NCI-H1092 treated with DMSO at 0.1 percent for 48 hours (cell line): ENCODE results near the gene TRAF2.

Experiments
- DNase-seq: peaks from one replicate; lab custom pipeline; 2025; lab: John Stamatoyannopoulos, UW

The TRAF2 gene

DNA sequence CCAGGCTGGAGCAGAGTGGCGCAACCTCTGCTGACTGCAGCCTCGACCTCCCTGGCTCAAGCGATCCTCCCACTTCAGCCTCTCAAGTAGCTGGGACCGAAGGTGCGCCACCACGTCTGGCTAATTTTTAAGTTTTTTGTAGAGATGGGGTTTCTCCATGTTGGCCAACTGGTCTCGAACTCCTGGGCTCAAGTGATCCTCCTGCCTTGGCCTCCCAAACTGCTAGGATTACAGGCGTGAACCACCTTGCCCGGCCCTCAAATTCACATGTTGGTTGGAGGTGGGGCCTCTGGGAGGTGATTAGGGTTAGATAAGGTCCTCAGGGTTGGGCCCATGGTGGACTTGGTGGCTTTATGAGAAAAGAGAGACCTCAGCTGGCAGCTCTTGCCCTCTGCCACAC lies 75.8 kb downstream of the TRAF2 start:
- no peak for DNase-seq

DNA sequence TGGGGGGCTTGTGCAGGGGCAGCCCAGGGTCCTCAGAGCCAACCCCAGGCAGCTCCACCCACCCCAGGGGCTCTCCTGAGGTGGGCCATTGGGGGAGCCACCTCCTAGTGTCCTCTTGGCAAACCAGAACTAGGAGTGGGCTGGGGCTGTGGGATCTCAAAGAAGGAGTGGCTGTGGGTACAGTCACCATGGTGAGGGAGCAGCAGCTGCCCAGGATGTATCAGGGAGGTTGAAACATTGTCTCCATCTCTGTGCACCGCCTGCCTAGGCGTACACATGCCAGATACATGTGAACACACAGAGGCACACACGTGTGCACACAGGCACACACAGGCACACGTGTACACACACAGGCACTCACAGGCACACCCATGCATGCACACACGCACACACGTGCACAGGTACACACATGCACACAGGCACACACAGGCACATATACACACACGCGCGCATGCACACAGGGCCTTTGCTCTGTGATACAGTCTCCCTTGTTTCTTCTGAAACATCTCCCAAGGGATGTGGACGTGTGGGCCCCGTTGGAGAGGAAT lies 76.5 kb downstream of the TRAF2 start:
- DNase-seq, result no peak

DNA sequence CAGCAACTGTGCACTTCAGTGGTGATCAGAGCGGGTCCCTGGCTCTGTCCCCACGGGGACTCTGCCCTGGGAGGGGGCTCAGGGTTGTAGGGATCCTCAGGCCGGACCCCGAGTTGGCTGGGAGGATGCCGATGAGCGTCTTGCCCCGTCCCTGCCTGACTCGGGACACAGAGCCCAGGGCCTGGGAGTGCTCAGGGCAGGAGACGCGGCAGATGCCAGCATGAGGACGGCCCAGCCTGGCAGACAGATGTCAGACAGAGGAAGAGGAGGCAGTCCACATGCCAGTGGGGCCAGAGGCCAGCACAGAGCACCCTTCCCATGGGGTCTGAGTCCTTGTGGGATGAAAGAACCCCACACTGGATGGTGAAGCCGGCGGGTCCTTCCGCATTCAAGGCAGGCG lies 77.0 kb downstream of the TRAF2 start:
- DNase-seq, result no peak

DNA sequence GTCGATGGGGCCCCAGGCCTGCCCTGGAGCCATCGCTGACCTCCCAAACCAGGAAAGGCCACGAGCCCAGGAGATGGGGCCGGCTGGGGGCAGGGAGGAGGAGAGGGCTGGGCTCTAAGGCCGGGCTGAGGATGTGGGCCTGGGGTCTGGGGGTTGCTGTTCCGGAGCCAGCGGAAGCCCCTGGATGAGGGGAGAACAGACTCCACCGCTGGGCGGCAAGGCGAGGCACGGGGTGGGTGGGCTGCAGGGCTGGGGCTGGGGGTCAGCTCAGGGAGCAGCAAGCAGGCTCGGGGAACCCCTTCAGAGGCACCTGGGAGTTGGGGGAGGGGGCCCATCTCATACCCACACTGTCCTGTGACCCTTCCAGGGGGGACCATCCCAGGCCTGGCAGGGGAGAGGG lies 77.4 kb downstream of the TRAF2 start:
- DNase-seq, result no peak

DNA sequence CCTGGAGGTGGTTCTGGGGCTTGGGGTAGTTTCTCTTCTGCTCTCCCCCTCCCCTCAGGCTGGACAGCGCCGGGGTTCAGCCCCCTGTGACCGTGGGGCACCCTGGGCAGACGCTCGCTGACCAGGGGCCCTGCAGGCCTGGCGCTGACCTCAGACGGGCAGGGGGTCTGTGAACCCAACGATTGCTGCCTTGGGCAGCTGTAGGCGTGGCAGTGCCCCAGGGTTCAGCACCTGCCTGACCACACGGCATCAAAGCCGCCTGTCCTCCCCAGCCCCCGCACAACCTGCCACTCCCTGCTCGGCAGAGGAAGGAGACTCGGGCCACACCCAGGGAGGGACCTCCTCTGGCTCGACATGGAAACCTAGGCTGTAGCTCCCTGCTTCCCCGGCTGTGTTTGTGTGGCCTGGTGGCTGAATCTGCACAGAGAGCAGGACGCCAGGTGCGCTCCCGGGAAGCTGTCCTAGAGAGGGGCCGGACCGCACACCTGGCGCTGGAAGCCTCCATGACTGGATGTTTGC lies 77.9 kb downstream of the TRAF2 start:
- DNase-seq, result no peak

DNA sequence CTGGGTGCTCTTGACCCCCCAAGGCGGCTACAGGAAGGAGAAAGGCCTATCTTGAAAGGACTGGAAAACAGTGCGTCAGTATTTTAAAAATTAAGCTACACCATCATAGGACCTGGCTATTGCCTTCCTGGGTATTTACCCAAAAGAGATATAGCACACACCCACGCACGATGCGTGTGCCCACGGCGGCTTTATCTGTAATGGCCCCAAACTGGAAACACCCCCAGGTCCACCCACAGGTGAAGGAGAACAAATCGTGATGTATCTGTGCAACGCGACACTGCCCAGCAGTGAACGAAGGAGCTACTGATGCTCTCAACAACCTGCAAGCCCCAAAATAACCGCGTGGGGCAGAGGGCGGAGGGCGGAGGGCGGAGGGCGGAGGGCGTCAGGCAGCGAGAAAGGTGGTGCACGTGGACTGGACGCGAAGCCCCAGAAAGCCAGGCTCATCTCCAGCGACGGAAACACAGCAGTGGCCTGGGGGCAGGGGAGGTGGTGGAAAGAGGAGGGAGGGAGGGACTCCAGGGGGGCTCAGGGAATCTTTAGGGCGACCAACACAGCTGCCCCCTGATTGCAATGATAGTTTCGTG lies 78.6 kb downstream of the TRAF2 start:
- no peak for DNase-seq

DNA sequence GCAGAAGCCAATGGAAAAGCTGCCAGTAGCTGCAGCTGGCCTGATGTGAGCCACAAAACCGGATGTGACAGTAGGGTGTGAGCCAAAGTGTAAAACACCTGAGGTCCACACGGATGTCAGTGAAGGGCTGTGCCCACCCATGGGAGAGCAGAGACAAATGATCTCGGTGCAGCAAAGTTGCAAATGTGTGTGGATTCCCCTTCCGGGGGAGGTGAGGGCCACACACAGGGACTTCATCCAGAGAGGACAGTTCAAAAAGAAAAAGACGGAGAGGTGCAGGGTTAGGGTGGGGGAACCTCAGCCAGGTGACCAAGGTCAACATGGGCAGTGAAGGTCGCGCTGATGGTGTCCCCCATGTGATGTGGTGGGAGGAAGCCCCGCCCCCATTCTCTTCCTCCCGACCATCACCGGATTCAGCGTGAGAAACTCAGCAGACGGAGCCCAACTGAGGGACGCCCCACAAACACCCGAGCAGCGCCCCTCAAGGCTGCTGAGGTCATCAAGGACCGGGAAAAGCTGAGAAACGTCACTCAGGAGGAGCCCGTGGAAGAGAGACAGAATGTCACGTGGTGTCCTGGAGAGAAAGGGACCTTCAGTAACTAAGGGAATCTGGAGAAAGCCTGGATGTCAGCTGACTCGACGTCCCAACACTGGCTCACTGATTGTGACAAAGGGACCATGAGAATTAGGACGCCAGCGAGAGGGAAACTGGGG lies 79.6 kb downstream of the TRAF2 start:
- no peak for DNase-seq

DNA sequence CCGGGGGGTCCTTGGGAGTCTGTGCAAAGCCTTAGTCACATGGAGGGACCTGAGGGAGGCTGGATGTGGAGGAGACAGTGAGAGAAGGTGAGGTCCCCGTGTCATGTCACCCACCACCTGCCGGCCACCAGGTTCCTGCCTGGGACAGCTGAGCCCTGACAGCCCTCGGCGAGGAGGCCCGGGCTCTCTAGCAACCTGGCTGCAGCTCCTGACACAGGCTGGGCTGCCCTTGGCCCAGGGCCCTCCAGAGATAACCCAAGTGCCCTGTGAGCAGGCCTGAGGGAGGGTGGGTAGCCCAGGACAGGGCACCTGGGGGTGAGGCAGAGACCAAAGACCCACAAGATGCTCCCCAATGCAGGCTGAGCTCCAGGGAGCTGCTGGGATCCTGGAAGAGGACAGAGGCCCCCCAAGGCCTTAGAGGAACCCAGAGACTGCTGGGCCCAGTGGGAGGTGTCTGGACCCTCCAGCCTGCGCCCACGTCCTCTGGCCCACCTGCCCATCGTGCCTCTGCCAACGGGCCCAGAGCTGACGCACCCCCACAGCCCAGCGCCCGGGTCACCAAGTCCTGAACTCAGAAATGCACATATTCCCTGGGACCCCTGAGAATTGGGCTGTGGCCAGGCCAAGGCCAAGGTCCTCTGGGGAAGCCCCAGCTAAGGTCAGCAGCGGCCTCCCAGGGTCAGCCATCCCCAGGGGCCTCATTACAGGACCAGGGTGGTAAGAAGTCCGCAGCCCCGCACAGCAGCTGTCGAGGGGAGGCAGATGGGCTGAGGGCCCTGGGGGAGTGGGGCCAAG lies 82.2 kb downstream of the TRAF2 start:
- DNase-seq, result no peak

DNA sequence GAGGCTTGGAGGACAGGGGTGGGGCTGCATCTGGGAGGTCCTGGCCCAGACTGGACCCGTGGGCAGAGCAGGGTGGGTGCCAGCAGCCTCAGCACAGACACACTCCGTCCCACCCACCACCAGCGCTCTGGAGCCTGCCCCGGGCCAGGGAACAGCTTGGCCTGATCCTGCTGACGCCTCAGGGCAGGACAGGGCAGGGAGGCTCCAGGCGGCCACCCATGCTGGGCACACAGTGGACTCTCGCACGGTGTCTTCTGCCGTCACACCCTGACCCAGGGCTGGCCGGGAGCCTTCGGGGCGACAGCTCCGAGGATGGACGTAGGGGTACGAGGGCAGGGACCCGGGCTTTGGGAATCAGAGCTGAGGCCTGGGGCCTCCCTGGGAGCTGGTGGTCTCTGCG lies 82.8 kb downstream of the TRAF2 start:
- no peak for DNase-seq

DNA sequence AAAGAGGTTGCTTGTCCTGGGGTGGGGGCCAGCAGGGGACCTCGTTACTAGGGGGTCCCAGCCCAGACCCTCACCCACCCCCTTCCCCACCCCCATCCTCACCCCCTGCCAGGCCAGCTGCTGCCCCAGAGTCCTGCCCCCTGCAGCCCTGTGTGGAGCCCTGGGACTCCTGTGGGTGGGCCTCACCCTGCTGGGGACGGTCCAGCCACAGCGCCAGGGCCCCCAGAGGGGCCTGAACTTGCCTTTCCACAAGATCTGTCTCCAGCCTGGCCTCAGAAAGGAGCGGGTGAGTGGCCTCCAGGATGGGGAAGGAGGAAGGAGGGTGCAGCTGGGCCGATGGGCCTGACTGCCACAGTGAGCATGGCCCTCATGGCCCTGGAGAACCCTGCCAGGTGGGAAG lies 83.5 kb downstream of the TRAF2 start:
- no peak for DNase-seq

DNA sequence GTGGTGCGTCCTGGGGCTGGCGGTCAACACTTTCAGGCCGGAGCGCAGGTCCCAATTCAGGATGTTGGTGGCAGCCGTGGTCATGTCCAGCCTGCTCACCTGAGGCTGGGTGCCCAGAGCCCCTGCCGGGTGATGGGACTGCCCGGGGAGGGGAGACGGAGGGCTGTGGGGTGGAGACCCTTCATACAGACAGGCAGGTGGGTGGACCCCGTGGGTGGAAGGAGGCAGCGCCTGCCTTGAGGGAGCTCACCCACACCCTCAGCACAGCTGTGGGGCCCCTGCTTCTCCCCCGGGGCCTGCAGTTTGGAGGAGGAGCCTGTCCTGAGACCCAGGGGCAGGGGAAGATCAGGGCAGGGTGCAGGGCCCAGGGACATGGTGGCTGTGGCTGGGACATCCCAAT lies 84.0 kb downstream of the TRAF2 start:
- no peak for DNase-seq

DNA sequence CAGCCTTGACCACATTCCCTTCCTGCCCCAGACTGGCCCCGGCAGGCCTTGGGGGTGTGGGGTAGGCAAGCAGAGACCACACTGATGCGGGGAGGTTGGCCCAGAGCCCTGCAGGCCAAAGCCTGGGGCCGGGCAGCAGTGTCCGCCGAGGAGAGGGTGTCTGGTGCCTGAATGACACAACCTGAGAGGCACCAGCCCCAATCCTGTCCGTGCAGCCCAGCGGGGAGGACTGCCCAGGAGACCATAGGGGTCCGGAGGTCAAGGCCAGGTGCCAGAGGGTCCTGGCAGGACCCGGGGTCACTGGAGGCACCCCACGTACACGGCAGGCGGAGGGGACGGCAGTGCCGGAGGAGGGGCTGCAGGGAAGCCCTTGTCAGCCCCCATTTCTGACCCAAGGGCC lies 85.4 kb downstream of the TRAF2 start:
- DNase-seq, result no peak

DNA sequence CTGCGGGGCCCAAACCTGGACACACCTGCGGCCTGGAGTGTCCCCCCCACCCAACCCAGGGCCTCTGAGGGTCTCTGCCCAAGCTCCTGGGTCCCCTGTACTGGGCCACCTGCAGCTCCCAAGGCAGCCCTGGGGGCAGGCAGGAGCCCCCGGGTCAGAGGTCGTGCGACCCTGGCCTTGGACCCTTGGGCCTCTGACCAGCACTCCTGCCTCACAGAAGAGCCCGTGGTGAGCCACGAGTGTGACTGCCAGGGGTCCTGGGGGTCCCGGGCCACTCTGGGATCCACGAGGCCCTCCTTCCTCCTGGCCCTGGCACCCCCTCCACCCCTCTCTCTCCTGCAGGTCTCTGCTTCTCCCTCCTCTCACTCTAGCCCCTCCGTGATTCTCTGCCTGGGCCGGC lies 86.0 kb downstream of the TRAF2 start:
- no peak for DNase-seq

DNA sequence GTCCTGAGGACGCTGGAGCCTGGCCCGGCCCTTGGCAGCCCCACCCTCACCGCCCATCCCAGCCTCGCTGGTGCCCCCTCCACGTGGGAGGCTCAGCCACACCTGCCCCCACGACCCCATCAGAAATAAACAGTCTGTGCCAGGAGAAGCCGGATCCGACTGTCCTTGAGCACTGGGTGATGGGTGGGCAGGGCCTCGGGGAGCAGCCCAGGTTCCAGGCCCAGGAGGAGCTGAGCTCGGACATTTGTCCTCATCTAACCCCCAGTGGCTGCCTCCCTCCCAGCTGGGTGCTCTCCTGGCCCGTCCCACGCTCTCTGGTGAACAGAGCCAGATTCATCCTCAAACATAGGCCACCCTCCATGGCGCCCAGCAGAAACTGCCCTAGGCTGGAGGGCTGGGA lies 86.4 kb downstream of the TRAF2 start:
- no peak for DNase-seq

DNA sequence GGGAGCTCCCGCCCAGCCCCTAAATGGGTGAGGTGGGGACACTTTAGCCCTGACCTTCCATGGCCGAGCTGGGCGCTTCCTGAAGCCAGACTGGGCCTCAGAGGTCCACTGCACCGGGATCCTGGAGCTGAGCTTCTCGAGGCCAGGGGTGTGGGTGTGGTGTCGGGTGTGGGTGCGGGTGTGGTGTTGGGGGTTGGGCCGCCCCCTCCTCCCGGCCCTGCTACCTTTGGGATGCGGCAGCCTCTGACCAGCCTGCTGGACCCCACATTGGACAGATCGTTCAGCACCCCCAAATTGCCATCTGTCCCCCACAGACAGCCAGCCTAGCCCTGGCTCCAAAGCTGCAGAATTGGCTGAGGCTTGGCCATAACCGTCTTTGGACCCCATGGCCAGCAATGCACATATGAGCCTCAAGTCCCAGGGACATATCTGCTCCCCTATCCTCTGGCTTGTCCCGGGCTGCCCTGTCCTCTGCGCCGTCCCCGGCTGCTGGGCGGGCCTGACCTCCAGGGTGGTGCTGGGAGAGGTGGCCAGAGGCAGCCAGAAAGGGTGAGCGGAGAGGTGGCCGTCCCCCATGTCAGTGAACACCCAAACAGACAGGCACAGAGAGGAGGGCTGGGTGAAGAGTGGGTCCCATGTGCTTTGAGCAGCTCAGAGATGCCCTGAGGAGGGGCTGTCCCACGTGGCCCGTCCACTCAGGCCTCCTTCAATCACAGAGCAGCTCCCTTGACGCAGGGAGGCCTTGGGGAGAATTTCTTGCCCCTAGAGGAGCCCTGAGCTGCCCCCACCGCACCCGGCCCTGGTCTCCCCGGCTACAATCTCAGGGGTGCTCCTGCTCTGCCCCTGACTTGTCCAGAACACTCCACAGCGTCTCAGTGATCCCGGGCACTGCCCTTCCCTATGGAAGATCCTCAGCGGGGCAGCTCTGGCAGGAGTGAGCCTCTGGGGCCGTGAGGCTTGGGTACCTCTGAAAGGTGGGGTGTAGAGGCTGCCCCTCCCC lies 87.6 kb downstream of the TRAF2 start:
- no peak for DNase-seq

DNA sequence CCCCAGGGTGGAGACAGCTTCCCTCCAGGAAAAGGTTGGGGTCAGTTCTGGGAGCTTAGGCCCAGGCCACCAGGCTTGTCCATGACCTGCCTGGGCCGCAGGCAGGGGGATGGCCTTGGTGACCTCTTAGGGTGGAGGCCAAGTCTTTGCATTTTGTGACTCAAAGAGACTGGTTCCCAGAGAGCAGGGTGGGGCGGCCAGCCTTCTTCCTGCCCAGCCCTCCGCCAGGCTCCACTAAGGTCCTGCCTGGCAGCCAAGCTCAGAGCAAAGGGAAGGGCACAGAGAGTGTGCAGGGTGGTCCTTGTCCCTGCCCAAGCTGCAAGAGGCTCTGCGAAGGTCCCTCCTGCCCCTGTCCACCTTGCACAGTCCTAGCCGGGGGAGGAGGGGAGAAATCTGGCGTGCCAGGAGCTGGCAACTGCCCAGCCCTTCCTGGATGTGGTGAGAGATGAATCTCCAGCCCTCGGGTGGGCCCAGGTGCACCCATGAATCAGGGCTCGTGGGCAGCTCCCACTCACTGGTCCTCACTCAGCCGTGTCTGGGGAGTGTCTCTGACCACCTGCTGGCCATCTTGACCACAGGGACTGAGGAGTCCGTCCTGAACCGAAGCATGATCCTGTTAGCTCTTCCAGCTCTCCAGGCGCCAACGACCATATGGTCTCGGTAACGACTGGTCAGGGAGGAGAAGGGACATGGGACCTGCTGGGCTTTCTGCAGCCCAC lies 88.7 kb downstream of the TRAF2 start:
- DNase-seq, result no peak

DNA sequence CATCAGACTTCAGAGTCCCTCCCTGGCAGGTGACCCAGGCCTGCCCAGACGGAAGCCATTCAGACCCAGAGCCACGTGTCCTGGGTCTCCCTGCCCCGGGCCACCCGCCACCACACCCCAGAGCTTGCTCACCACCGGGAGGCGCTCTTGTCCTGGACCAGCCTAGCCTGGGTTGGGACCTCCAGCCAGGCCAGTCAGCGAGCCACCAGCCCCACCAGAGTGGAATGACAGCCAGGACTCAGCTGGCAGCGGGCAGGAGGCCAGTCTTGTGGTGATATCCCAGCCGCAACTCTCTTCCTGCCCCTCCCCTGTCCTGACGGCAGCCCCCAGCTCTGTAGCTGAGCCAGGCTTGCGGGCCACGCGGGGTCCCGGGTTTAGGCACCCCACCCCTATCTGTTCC lies 89.3 kb downstream of the TRAF2 start:
- no peak for DNase-seq
